Psoas muscle (tissue), 8 donors: ENCODE results near the gene TMEM130. TPM values are rescaled to one million over a fixed set of nuclear protein-coding genes. Genes with fewer than 3 reads are reported as not detected.

ENCODE experiments used
- ATAC-seq, 4 donors: fragments of 200-7000 bp; cut with Tn5 transposase; one replicate each; pipeline ENCODE4 v1.9.1; 2020; ENCODE audit warnings: moderate library complexity in 3 of 4, mild to moderate bottlenecking in 2 of 4
- DNase-seq, 2 donors: peaks; one replicate each; pipeline ENCODE4 v3.0.0-alpha.2; 2020
- H3K27ac ChIP-seq: fragments of 200-600 bp; one replicate; pipeline ENCODE4 v1.8.0; 2022
- H3K27me3 ChIP-seq, 3 donors: fragments of 200-600 bp in 1 of 3; one replicate each; pipeline versions ENCODE4 v1.6.1 to v1.8.0; 2013 to 2022; ENCODE audit warnings: low read length in 2 of 3, mild to moderate bottlenecking in 2 of 3, moderate library complexity in 1 of 3; ENCODE audit not compliant: insufficient read depth in 3 of 3
- H3K36me3 ChIP-seq, 2 donors: fragments of 200-600 bp in 1 of 2; one replicate each; pipeline versions ENCODE4 v1.6.1 to v1.8.0; 2013 to 2022; ENCODE audit warnings: low read depth in 1 of 2, mild to moderate bottlenecking in 1 of 2, moderate library complexity in 1 of 2; ENCODE audit not compliant: insufficient read depth in 1 of 2
- H3K4me1 ChIP-seq: fragments of 200-600 bp; one replicate; pipeline ENCODE4 v1.8.0; 2022
- H3K4me3 ChIP-seq: fragments of 200-600 bp; one replicate; pipeline ENCODE4 v1.8.0; 2022; ENCODE audit warnings: mild to moderate bottlenecking
- H3K9me3 ChIP-seq: fragments of 200-600 bp; one replicate; pipeline ENCODE4 v1.8.0; 2022
- CTCF ChIP-seq: fragments of 200-600 bp; IDR thresholded peaks from one replicate; pipeline ENCODE4 v1.8.0; 2022; ENCODE audit warnings: antibody characterized with exemption
- WGBS, 3 donors: extraction: QIAGEN DNeasy Blood & Tissue Kit; methylation state at CpG; one replicate each; pipeline versions ENCODE4 v1.1.6 to v1.1.7; 2013; 5-methylcytosine and 5-hydroxymethylcytosine counted together
- intact Hi-C, 2 donors: fragments of 100-400 bp; cut with DNase I; formaldehyde crosslinking; loops; one replicate each; pipeline versions ENCODE4 v1.11.0 to v1.14.2; 2022
- polyA plus RNA-seq, 3 donors: library from polyadenylated mRNA; stranded (reverse); fragments of 200-250 nt; gene quantifications; one replicate each; pipeline ENCODE4 v1.2.3, GENCODE V29; 2013
- total RNA-seq, 4 donors: library from RNA; stranded (reverse); fragmentation: NEBNext Ultra II Directional in 2 of 4; extraction: Animal tissue kit (Norgen Biotek cat#: 25700) in 2 of 4; gene quantifications; one replicate each; pipeline versions ENCODE4 v1.2.1 to v1.2.4, GENCODE V29; 2021 to 2023
- donor health status: healthy with polysubstance abuse.
- donor health status: DM: no; HTN: no; CAD: no; lungs with moderate emphysema.
- donor health status: Bipolar disorder and iron deficiency.
- donor health status: healthy.
- donor health status: DM: yes; HTN: yes; CAD: no.
- donor health status: DM: no; HTN: no; CAD: no.
- donor health status: DM: no; HTN: no; CAD: no.
- donor health status: DM: yes; HTN: yes; CAD: no.

TMEM130 gene
- total and polyA plus RNA-seq, 7 donors: 0.08 TPM; not detected in 6

- WGBS, 3 donors: 94 to 100% (median 95%) methylated on average over 4 of the region's 4 CpGs
- TF ChIP-seq CTCF: no peak
- no peaks in the 10 kb centered on the region for H3K4me1 ChIP-seq
- H3K27ac ChIP-seq: no peak overlapping the region
- no peak overlapping the region for H3K4me3 ChIP-seq
- intact Hi-C loops: no loop called here
- no peaks in the 10 kb centered on the region for H3K27me3 ChIP-seq
- DNase-seq: no peak
- no peaks in the 10 kb centered on the region for H3K9me3 ChIP-seq
- ATAC-seq: no peak
- no peaks in the 10 kb centered on the region for H3K36me3 ChIP-seq
Observed at GRCh38 chr7:98823226-98823625, 46.6 kb downstream of the TMEM130 start.

GRCh38 chr7:98821348-98821747, 48.5 kb downstream of the TMEM130 start:
- Histone ChIP-seq H3K4me3 (no peak overlapping the region), H3K9me3 (no peaks in the 10 kb centered on the region), H3K36me3 (no peaks in the 10 kb centered on the region), H3K27me3 (no peaks in the 10 kb centered on the region), H3K4me1 (no peaks in the 10 kb centered on the region), H3K27ac (no peak overlapping the region)
- WGBS, 3 donors: 96 to 100% (median 98%) methylated on average over 1 of the region's 1 CpG
- TF ChIP-seq CTCF: no peak
- intact Hi-C loops: no loop called here
- no peak for ATAC-seq
- DNase-seq: no peak

- Histone ChIP-seq H3K36me3 (no peaks in the 10 kb centered on the region), H3K27me3 (no peaks in the 10 kb centered on the region), H3K4me3 (no peak overlapping the region), H3K4me1 (no peaks in the 10 kb centered on the region), H3K9me3 (no peaks in the 10 kb centered on the region), H3K27ac (no peak overlapping the region)
- ATAC-seq: no peak
- WGBS, 3 donors: 70 to 88% (median 73%) methylated on average over 3 of the region's 3 CpGs
- intact Hi-C loops: no loop called here
- DNase-seq: no peak
- no peak for TF ChIP-seq CTCF
Observed at GRCh38 chr7:98816967-98817710, 52.7 kb downstream of the TMEM130 start.

- H3K4me1 ChIP-seq: no peaks in the 10 kb centered on the region
- WGBS, 3 donors: 20 to 25% (median 23%) methylated on average over 4 of the region's 4 CpGs
- no peaks in the 10 kb centered on the region for H3K27me3 ChIP-seq
- TF ChIP-seq CTCF: no peak
- ATAC-seq: no peak
- intact Hi-C loops: no loop called here
- H3K9me3 ChIP-seq: no peaks in the 10 kb centered on the region
- no peaks in the 10 kb centered on the region for H3K36me3 ChIP-seq
- DNase-seq: no peak
- H3K4me3 ChIP-seq: no peak overlapping the region
- no peak overlapping the region for H3K27ac ChIP-seq
Observed at GRCh38 chr7:98816241-98816640, 53.6 kb downstream of the TMEM130 start.

GRCh38 chr7:98815313-98815712, 54.5 kb downstream of the TMEM130 start:
- intact Hi-C loops: no loop called here
- H3K4me1 ChIP-seq: no peaks in the 10 kb centered on the region
- no peaks in the 10 kb centered on the region for H3K36me3 ChIP-seq
- ATAC-seq (no peak), DNase-seq (no peak)
- no peak for TF ChIP-seq CTCF
- WGBS, 3 donors: 86 to 92% (median 88%) methylated on average over 1 of the region's 1 CpG
- no peaks in the 10 kb centered on the region for H3K27me3 ChIP-seq
- no peaks in the 10 kb centered on the region for H3K9me3 ChIP-seq
- no peak overlapping the region for H3K4me3 ChIP-seq
- no peak overlapping the region for H3K27ac ChIP-seq
